HUES64 (cell line): ENCODE results near the gene SCART1.
"Not testable (repeated sequence)": the region's sequence is repeated elsewhere in the genome, so short reads cannot be mapped to it uniquely, and the experiment has no call there.

Experiments used
- H3K27ac ChIP-seq: 2 replicates; pipeline ENCODE4 v1.7.0; 2013; ENCODE audit warnings: low read depth, low read length, inconsistent platforms
- H3K27me3 ChIP-seq: 2 replicates; pipeline ENCODE4 v1.6.1; 2013; ENCODE audit warnings: mild to moderate bottlenecking, low read length; ENCODE audit not compliant: insufficient read depth
- H3K36me3 ChIP-seq: 2 replicates; pipeline ENCODE4 v1.6.1; 2013; ENCODE audit warnings: mild to moderate bottlenecking, low read length; ENCODE audit not compliant: insufficient read depth
- H3K4me1 ChIP-seq: 2 replicates; pipeline ENCODE4 v1.6.1; 2013; ENCODE audit warnings: mild to moderate bottlenecking, low read length, moderate library complexity; ENCODE audit not compliant: insufficient read depth
- H3K4me3 ChIP-seq: 2 replicates; pipeline ENCODE4 v1.5.1; 2013; ENCODE audit warnings: mild to moderate bottlenecking, low read length, moderate library complexity
- H3K9ac ChIP-seq: 2 replicates; pipeline ENCODE4 v1.6.1; 2013; ENCODE audit warnings: mild to moderate bottlenecking, low read depth, low read length
- H3K9me3 ChIP-seq: 2 replicates; pipeline ENCODE4 v1.6.1; 2013; ENCODE audit warnings: low read depth, low read length; ENCODE audit not compliant: insufficient read depth
- WGBS: fragments of 150-250, 120-280 bp; methylation state at CpG from one replicate; pipeline ENCODE4 v1.1.7; 2013; ENCODE audit warnings: missing lambda C conversion rate; 5-methylcytosine and 5-hydroxymethylcytosine counted together

SCART1 gene

GRCh38 chr10:133484818-133485217 lies 31.1 kb downstream of the SCART1 start:
- Histone ChIP-seq H3K27me3 (no peaks in the 10 kb centered on the region), H3K9ac (no peak overlapping the region), H3K27ac (no peak overlapping the region), H3K9me3 (peaks cover 90% of the 10 kb centered on the region), H3K4me1 (no peaks in the 10 kb centered on the region), H3K36me3 (no peaks in the 10 kb centered on the region), H3K4me3 (no peak overlapping the region)

GRCh38 chr10:133487085-133487484 lies 33.3 kb downstream of the SCART1 start:
- no peak overlapping the region for H3K9ac ChIP-seq
- H3K27ac ChIP-seq, result no peak overlapping the region
- no peaks in the 10 kb centered on the region for H3K27me3 ChIP-seq
- no peaks in the 10 kb centered on the region for H3K4me1 ChIP-seq
- H3K9me3 ChIP-seq, result peaks cover 98% of the 10 kb centered on the region
- no peak overlapping the region for H3K4me3 ChIP-seq
- H3K36me3 ChIP-seq, result no peaks in the 10 kb centered on the region

- Histone ChIP-seq H3K9ac (no peak overlapping the region), H3K27me3 (no peaks in the 10 kb centered on the region), H3K27ac (no peak overlapping the region), H3K4me3 (no peak overlapping the region), H3K36me3 (no peaks in the 10 kb centered on the region), H3K4me1 (no peaks in the 10 kb centered on the region), H3K9me3 (peaks cover 97% of the 10 kb centered on the region)
These were observed 34.6 kb downstream of the SCART1 start for GRCh38 chr10:133488354-133488753.

GRCh38 chr10:133489816-133490588 lies 36.3 kb downstream of the SCART1 start:
- Histone ChIP-seq H3K27ac (no peak overlapping the region), H3K27me3 (no peaks in the 10 kb centered on the region), H3K9me3 (peaks cover 89% of the 10 kb centered on the region), H3K4me3 (no peak overlapping the region), H3K9ac (no peak overlapping the region), H3K36me3 (no peaks in the 10 kb centered on the region), H3K4me1 (no peaks in the 10 kb centered on the region)
- WGBS, result 39% methylated on average over 2 of the region's 2 CpGs

GRCh38 chr10:133493562-133493961 lies 39.8 kb downstream of the SCART1 start:
- WGBS, result 62% methylated on average over 4 of the region's 4 CpGs
- not testable (repeated sequence) for H3K9ac ChIP-seq, H3K27me3 ChIP-seq, H3K4me3 ChIP-seq, H3K27ac ChIP-seq, H3K36me3 ChIP-seq, H3K4me1 ChIP-seq
- peaks cover 79% of the 10 kb centered on the region for H3K9me3 ChIP-seq

- not testable (repeated sequence) for H3K27ac ChIP-seq, H3K4me1 ChIP-seq, H3K4me3 ChIP-seq, H3K27me3 ChIP-seq, H3K36me3 ChIP-seq, H3K9ac ChIP-seq
- H3K9me3 ChIP-seq, result peaks cover 64% of the 10 kb centered on the region
- WGBS, result 54% methylated on average over 6 of the region's 6 CpGs
These were observed 43.6 kb downstream of the SCART1 start for GRCh38 chr10:133497363-133497762.

- peaks cover 60% of the 10 kb centered on the region for H3K9me3 ChIP-seq
- H3K36me3 ChIP-seq, H3K4me1 ChIP-seq, H3K9ac ChIP-seq, H3K4me3 ChIP-seq, H3K27me3 ChIP-seq, H3K27ac ChIP-seq: not testable (repeated sequence)
- WGBS, result 48% methylated on average over 1 of the region's 1 CpG
These were observed 45.4 kb downstream of the SCART1 start for GRCh38 chr10:133499176-133499575.

GRCh38 chr10:133500897-133501296 lies 47.2 kb downstream of the SCART1 start:
- H3K9ac ChIP-seq, H3K27me3 ChIP-seq, H3K27ac ChIP-seq, H3K4me3 ChIP-seq, H3K36me3 ChIP-seq, H3K4me1 ChIP-seq: not testable (repeated sequence)
- H3K9me3 ChIP-seq, result peaks cover 53% of the 10 kb centered on the region
- 82% methylated on average over 3 of the region's 4 CpGs for WGBS

- Histone ChIP-seq H3K9me3 (peaks cover 81% of the 10 kb centered on the region), H3K4me3 (no peak overlapping the region), H3K36me3 (no peaks in the 10 kb centered on the region), H3K27me3 (no peaks in the 10 kb centered on the region), H3K4me1 (no peaks in the 10 kb centered on the region), H3K27ac (no peak overlapping the region), H3K9ac (no peak overlapping the region)
- 80% methylated on average over 3 of the region's 4 CpGs for WGBS
These were observed 56.0 kb downstream of the SCART1 start for GRCh38 chr10:133509700-133510099.

- Histone ChIP-seq H3K4me1 (no peaks in the 10 kb centered on the region), H3K27ac (no peak overlapping the region), H3K4me3 (no peak overlapping the region), H3K9ac (no peak overlapping the region), H3K36me3 (no peaks in the 10 kb centered on the region), H3K9me3 (peaks cover 87% of the 10 kb centered on the region), H3K27me3 (no peaks in the 10 kb centered on the region)
- WGBS, result 16% methylated on average over 1 of the region's 4 CpGs
These were observed 57.7 kb downstream of the SCART1 start for GRCh38 chr10:133511408-133511807.

GRCh38 chr10:133511907-133512528 lies 58.3 kb downstream of the SCART1 start:
- Histone ChIP-seq H3K9me3 (peaks cover 87% of the 10 kb centered on the region), H3K27ac (no peak overlapping the region), H3K27me3 (no peaks in the 10 kb centered on the region), H3K4me3 (no peak overlapping the region), H3K9ac (no peak overlapping the region), H3K4me1 (no peaks in the 10 kb centered on the region), H3K36me3 (no peaks in the 10 kb centered on the region)
- 41% methylated on average over 3 of the region's 4 CpGs for WGBS

GRCh38 chr10:133515471-133515870 lies 61.7 kb downstream of the SCART1 start:
- Histone ChIP-seq H3K4me3 (no peak overlapping the region), H3K9me3 (peaks cover 89% of the 10 kb centered on the region), H3K36me3 (no peaks in the 10 kb centered on the region), H3K27ac (no peak overlapping the region), H3K27me3 (no peaks in the 10 kb centered on the region), H3K4me1 (no peaks in the 10 kb centered on the region), H3K9ac (no peak overlapping the region)
- WGBS, result 73% methylated on average over 4 of the region's 4 CpGs
